Upper lobe of left lung (tissue), 6 donors: Measurements from ENCODE around the gene SLC6A18. TPM values are rescaled to one million over a fixed set of nuclear protein-coding genes. Genes with fewer than 3 reads are reported as not detected.

Experiments used
- ATAC-seq, 2 donors: fragments of 200-7000 bp; cut with Tn5 transposase; one replicate each; pipeline ENCODE4 v1.9.1; 2022; ENCODE audit warnings: mild to moderate bottlenecking in 2 of 2, moderate library complexity in 2 of 2; ENCODE audit not compliant: low FRiP score in 2 of 2
- DNase-seq, 2 donors: peaks; one replicate each; pipeline ENCODE4 v3.0.0-alpha.2; 2019 to 2020
- H3K27ac ChIP-seq, 4 donors: fragments of 200-600 bp; sonication (generic); one replicate each; pipeline ENCODE4 v1.5.1; 2016 to 2019
- H3K27me3 ChIP-seq, 4 donors: fragments of 200-600 bp; sonication (generic); one replicate each; pipeline ENCODE4 v1.5.1; 2017 to 2019
- H3K36me3 ChIP-seq, 4 donors: fragments of 200-600 bp; sonication (generic); one replicate each; pipeline ENCODE4 v1.5.1; 2016 to 2019
- H3K4me1 ChIP-seq, 4 donors: fragments of 200-600 bp; sonication (generic); one replicate each; pipeline ENCODE4 v1.5.1; 2018 to 2019
- H3K4me3 ChIP-seq, 4 donors: fragments of 200-600 bp; sonication (generic); one replicate each; pipeline ENCODE4 v1.5.1; 2017 to 2019; ENCODE audit warnings: mild to moderate bottlenecking in 2 of 4, moderate library complexity in 1 of 4
- H3K9me3 ChIP-seq, 4 donors: fragments of 200-600 bp; sonication (generic); one replicate each; pipeline ENCODE4 v1.5.1; 2018 to 2019
- EP300 ChIP-seq, 4 donors: sonication (generic); formaldehyde crosslinking; IDR thresholded peaks; one replicate each; pipeline ENCODE4 v1.5.1; 2017; ENCODE audit warnings: antibody characterized with exemption in 4 of 4, control low read depth in 2 of 4
- POLR2A ChIP-seq, 4 donors: fragments of 450-650 bp; IDR thresholded peaks; one replicate each; pipeline ENCODE4 v1.5.1; 2016 to 2017; ENCODE audit warnings: antibody characterized with exemption in 4 of 4, mild to moderate bottlenecking in 2 of 4
- POLR2AphosphoS5 ChIP-seq, 2 donors: sonication (generic); formaldehyde crosslinking; IDR thresholded peaks; one replicate each; pipeline ENCODE4 v1.5.1; 2017; ENCODE audit warnings: antibody characterized with exemption in 2 of 2
- WGBS, 2 donors: methylation state at CpG; one replicate each; pipeline ENCODE4 v1.1.5; 2017 to 2018; 5-methylcytosine and 5-hydroxymethylcytosine counted together
- total RNA-seq, 6 donors: library from RNA; depleted of rRNA in 4 of 6; stranded (reverse); fragments of >200 nt in 4 of 6; gene quantifications; one replicate each; pipeline versions ENCODE4 v1.1.0 to v1.2.1, GENCODE V29; 2016 to 2021
- TF ChIP-seq, protein P1 (sequence below), 6 experiments: fragments of 450-650 bp in 4 of 6; fragments of 200-600 bp in 2 of 6; sonication (generic) in 2 of 6; IDR thresholded peaks; one replicate each; pipeline ENCODE4 v1.5.1; 2016 to 2019; ENCODE audit warnings: antibody characterized with exemption in 6 of 6
- donor health status: DM: no; HTN: no; CAD: no; lungs with moderate emphysema.
- donor health status: DM: no; HTN: yes; CAD: no; lungs with severe emphysema.

Gene SLC6A18
- total RNA-seq, 6 donors from 2014 or later, result not detected

DNA sequence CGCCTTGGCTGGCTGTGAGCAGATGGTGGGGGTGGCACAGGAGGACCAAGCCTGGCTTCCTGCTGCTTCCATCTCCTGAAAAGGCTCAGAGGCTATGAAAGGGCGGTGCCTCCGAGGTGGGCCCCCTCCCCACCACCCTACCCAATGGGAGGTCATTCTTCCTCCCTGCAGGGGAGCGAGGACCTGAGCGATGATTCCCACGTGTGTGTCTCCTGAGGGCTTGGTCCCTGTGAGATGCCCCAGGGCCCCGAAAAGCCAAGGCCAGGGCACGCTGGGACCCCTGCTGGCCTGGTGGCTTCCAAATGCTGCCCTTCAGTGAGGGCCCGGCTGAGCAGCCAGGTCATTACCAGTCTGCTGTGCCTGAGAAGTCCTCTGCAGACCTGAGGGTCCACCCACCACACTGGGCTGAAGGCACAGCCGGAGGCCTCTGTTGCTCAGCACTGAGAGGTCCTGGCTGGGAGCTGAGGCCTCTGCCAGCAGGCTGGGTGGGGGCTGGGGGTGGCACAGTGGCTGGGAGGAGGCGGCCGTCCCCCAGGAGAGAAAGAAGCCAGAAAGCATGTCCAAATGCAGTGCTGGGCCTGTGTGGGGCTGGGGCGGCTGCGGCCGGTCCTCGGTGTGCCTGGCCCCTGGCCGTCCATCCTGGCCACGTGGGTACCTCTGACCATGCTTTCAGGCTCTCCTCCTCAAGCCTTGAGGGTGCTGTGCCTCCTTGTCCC is 37.8 kb upstream of the SLC6A18 start:
- WGBS, 2 donors, result 88 to 91% methylated on average over 6 to 18 of the region's 18 CpGs
- TF ChIP-seq POLR2AphosphoS5 (IDR thresholded peaks at IDR 0.05), result no peak
- TF ChIP-seq EP300 (IDR thresholded peaks at IDR 0.05), result no peak
- TF ChIP-seq POLR2A (IDR thresholded peaks at IDR 0.05), result no peak
- TF ChIP-seq, protein P1, sequence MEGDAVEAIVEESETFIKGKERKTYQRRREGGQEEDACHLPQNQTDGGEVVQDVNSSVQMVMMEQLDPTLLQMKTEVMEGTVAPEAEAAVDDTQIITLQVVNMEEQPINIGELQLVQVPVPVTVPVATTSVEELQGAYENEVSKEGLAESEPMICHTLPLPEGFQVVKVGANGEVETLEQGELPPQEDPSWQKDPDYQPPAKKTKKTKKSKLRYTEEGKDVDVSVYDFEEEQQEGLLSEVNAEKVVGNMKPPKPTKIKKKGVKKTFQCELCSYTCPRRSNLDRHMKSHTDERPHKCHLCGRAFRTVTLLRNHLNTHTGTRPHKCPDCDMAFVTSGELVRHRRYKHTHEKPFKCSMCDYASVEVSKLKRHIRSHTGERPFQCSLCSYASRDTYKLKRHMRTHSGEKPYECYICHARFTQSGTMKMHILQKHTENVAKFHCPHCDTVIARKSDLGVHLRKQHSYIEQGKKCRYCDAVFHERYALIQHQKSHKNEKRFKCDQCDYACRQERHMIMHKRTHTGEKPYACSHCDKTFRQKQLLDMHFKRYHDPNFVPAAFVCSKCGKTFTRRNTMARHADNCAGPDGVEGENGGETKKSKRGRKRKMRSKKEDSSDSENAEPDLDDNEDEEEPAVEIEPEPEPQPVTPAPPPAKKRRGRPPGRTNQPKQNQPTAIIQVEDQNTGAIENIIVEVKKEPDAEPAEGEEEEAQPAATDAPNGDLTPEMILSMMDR (IDR thresholded peaks at IDR 0.05), result no peak
- ATAC-seq, result peak in 1 of 2 donors; percentile 4
- peaks cover 0 to 8% (median 6%) of the 10 kb centered on the region in 4 donors for H3K4me1 ChIP-seq
- DNase-seq, result peak in 1 of 2 donors; percentile 65
- no peak overlapping the region for H3K27ac ChIP-seq
- H3K36me3 ChIP-seq, result no peaks in the 10 kb centered on the region
- H3K4me3 ChIP-seq, result no peak overlapping the region
- H3K9me3 ChIP-seq, result no peaks in the 10 kb centered on the region
- no peaks in the 10 kb centered on the region for H3K27me3 ChIP-seq

DNA sequence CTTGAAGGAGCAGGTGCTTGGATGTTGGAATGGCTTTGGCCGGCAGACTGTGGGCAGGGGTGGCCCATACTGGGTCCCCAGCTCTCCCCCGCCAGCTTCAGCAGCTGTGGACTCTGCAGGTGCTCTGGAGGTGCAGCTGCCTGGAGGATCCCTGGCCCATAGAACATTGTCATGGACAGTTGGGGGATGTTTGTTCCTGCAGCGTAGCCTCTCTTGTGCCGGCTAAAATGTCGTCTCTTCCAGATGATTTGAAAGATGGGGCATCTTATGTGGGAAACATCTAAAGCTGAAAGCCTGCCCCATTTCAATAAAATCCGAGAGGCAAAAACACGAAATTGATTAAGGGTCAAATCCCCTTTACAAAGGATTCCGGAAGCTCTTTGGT is 37.2 kb upstream of the SLC6A18 start:
- WGBS, 2 donors, result 90 to 94% methylated on average over 6 to 8 of the region's 8 CpGs
- no peak overlapping the region for H3K4me3 ChIP-seq
- peaks cover 0 to 8% (median 6%) of the 10 kb centered on the region in 4 donors for H3K4me1 ChIP-seq
- H3K36me3 ChIP-seq, result no peaks in the 10 kb centered on the region
- DNase-seq (no peak), ATAC-seq (peak in 1 of 2 donors; percentile 3)
- TF ChIP-seq POLR2AphosphoS5 (IDR thresholded peaks at IDR 0.05) (no peak), POLR2A (IDR thresholded peaks at IDR 0.05) (no peak)
- TF ChIP-seq, protein P1 (IDR thresholded peaks at IDR 0.05), result no peak
- no peak overlapping the region for H3K27ac ChIP-seq
- no peaks in the 10 kb centered on the region for H3K9me3 ChIP-seq
- H3K27me3 ChIP-seq, result no peaks in the 10 kb centered on the region

DNA sequence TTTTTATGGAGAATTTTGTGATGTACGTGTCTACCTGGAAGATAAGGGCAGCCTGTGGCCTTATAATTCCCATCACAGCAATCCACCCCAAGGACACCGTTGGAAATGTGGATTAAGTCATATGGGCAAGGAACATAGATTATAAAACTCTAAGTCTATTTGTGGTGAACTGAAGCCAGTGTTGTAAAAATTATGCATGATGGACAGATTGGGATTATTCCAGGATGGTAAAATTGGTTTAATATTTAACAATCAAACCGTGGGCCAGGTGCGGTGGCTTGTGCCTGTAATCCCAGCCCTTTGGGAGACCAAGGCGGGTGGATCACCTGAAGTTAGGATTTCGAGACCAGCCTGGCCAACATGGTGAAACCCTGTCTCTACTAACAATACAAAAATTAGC is 36.7 kb upstream of the SLC6A18 start:
- no peak for ATAC-seq
- Histone ChIP-seq H3K4me3 (no peak overlapping the region), H3K36me3 (no peaks in the 10 kb centered on the region), H3K9me3 (no peaks in the 10 kb centered on the region), H3K27me3 (no peaks in the 10 kb centered on the region), H3K27ac (no peak overlapping the region), H3K4me1 (peaks cover 0 to 8% (median 6%) of the 10 kb centered on the region in 4 donors)
- TF ChIP-seq EP300 (IDR thresholded peaks at IDR 0.05) (no peak), POLR2AphosphoS5 (IDR thresholded peaks at IDR 0.05) (no peak), POLR2A (IDR thresholded peaks at IDR 0.05) (no peak)
- TF ChIP-seq, protein P1 (IDR thresholded peaks at IDR 0.05), result no peak
- whole genome bisulfite sequencing, 2 donors, result 53 to 55% methylated on average over 6 of the region's 6 CpGs
- DNase-seq, result no peak

DNA sequence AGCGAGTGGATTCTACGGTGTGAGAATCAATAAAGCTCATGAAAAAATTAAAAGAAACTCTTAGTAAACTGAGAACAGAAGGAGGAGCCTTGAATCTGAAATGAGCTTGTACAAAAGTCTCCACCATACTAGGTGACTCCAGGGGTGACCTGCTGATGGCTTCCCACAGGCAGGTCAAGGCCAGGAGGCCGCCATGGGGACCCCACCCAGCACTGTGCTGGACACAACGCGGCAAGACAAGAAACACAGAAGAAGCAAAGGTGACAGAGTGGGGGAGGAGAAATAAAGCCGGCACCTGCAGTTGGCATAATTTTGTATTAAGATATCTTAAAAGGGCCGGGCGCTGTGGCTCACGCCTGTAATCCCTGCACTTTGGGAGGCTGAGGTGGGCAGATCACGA is 35.9 kb upstream of the SLC6A18 start:
- H3K27me3 ChIP-seq, result no peaks in the 10 kb centered on the region
- no peak for ATAC-seq
- 86 to 90% methylated on average over 10 of the region's 10 CpGs for WGBS, 2 donors
- peaks cover 0 to 8% (median 6%) of the 10 kb centered on the region in 4 donors for H3K4me1 ChIP-seq
- no peak for TF ChIP-seq EP300 (IDR thresholded peaks at IDR 0.05)
- TF ChIP-seq, protein P1 (IDR thresholded peaks at IDR 0.05), result no peak
- H3K9me3 ChIP-seq, result no peaks in the 10 kb centered on the region
- no peak overlapping the region for H3K27ac ChIP-seq
- H3K4me3 ChIP-seq, result no peak overlapping the region
- H3K36me3 ChIP-seq, result no peaks in the 10 kb centered on the region
- peak in 1 of 2 donors; percentile 48 for DNase-seq

DNA sequence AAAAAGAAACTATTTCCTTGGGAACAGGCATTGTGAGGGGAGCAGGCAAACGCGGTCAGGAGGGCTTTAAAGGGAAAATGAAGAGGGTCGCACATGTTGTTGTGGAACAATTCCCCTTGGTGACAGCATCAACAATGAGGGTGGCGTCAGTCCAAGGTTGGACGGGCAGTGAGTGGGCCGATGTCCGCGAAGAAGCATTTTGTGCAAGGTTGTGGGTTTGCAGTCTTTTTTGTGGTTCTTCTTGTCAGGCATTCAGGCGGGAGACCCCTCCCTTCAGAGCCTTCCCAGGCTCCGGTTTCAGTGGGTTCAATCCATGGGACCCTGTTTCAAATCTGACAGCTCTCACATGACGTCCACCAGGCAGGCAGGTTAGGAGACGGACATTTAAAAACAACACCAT is 34.9 kb upstream of the SLC6A18 start:
- no peaks in the 10 kb centered on the region for H3K9me3 ChIP-seq
- DNase-seq, result no peak
- H3K27me3 ChIP-seq, result no peaks in the 10 kb centered on the region
- H3K4me3 ChIP-seq, result no peak overlapping the region
- H3K27ac ChIP-seq, result no peak overlapping the region
- peaks cover 0 to 8% (median 5%) of the 10 kb centered on the region in 4 donors for H3K4me1 ChIP-seq
- no peak for TF ChIP-seq POLR2A (IDR thresholded peaks at IDR 0.05)
- H3K36me3 ChIP-seq, result no peaks in the 10 kb centered on the region
- 79 to 85% methylated on average over 12 of the region's 12 CpGs for WGBS, 2 donors
- no peak for ATAC-seq
